ENCODE data around the gene RPL29. TPM values are rescaled to one million over a fixed set of nuclear protein-coding genes. Genes with fewer than 3 reads are reported as not detected.
"Not testable (repeated sequence)": the region's sequence is repeated elsewhere in the genome, so short reads cannot be mapped to it uniquely, and the experiment has no call there.

The RPL29 gene
- total RNA-seq, 8 experiments from 2014 or later: 1,304 to 2,666 (median 2,366) TPM

DNA sequence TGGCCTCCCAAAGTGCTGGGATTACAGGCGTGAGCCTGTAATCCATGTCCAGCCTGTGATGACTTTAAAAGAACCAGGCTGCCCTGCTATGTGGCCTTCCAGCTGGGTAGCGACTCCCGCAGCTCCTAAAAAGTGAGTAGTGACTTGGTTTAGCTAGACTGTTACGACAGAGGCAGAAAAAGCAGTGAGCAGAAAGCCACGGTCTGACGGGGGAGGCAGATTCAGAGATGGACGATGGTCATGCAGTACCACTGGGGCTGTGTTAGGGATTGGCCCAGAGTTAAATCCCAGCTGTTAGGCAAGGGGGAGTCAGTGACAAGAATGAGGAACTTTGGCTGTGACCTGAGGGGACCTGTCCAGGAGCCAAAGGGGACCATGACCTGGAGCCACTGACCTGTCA lies 3.1 kb upstream of the RPL29 start:
- no peak overlapping the region for H3K4me3 ChIP-seq
- WGBS, 10 experiments: 54 to 70% (median 61%) methylated on average over 3 to 5 of the region's 7 CpGs; no CpG with 5 or more reads in 7 of the 10 experiments
- in situ Hi-C loops (cut with MboI; ENCODE audit: low pct_unique_long_range_greater_than_20kb in 2 of 9, low sequenced_read_pairs in 9 of 9, unreplicated experiment in 9 of 9): no loop called here
- ATAC-seq (replicated peaks in 6 of 8): no peak
- peaks cover 30 to 31% of the 10 kb centered on the region in 2 donors for H3K4me1 ChIP-seq (replicated peaks in 1 of 2)
- H3K27ac ChIP-seq: no peak overlapping the region

DNA sequence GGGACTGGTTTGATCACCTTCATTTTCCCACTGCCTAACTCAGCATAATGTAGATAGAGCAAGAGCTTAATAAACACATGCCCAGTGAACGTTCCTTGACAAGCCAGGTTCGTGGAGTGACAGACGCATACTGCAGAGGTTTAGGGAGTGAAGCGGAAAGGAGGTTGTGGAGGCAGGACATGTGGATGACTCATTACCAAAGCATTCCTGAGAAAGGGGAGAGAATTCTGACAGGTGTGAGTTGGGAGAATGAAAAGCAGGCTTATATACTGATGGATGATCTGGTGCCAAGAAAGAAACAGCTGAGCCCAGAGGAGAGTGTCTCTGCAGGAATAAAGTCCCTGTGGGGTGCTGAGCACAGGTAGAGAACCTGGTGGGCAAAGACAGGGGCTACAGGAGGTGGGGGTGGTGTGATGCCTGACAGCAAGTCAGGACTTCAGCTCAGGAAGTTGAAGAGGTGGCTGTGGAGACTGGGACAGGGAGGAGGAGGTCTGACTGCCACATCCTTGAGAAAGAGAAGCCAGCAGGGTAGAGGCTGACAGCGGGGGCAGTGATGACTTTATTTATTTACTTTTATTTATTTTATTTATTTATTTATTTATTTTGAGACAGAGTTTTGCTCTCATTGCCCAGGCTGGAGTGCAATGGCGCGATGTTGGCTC lies 2.4 kb upstream of the RPL29 start:
- H3K4me3 ChIP-seq: no peak overlapping the region
- ATAC-seq (replicated peaks in 6 of 8): no peak
- no peak overlapping the region for H3K27ac ChIP-seq
- in situ Hi-C loops (cut with MboI; ENCODE audit: low pct_unique_long_range_greater_than_20kb in 2 of 9, low sequenced_read_pairs in 9 of 9, unreplicated experiment in 9 of 9): no loop called here
- WGBS, 10 experiments: 0 to 100% (median 44%) methylated on average over 1 to 7 of the region's 7 CpGs; no CpG with 5 or more reads in 2 of the 10 experiments
- peaks cover 24 to 25% of the 10 kb centered on the region in 2 donors for H3K4me1 ChIP-seq (replicated peaks in 1 of 2)

GRCh38 chr3:51997172-51997571 lies 1.5 kb upstream of the RPL29 start:
- 20 to 78% (median 33%) methylated on average over 1 to 2 of the region's 2 CpGs; no CpG with 5 or more reads in 1 of the 10 experiments for WGBS, 10 experiments
- in situ Hi-C loops (cut with MboI; ENCODE audit: low pct_unique_long_range_greater_than_20kb in 2 of 9, low sequenced_read_pairs in 9 of 9, unreplicated experiment in 9 of 9): no loop called here
- no peak for ATAC-seq (replicated peaks in 6 of 8)
- H3K27ac ChIP-seq: no peak overlapping the region
- H3K4me3 ChIP-seq: no peak overlapping the region
- peaks cover 15 to 16% of the 10 kb centered on the region in 2 donors for H3K4me1 ChIP-seq (replicated peaks in 1 of 2)

DNA sequence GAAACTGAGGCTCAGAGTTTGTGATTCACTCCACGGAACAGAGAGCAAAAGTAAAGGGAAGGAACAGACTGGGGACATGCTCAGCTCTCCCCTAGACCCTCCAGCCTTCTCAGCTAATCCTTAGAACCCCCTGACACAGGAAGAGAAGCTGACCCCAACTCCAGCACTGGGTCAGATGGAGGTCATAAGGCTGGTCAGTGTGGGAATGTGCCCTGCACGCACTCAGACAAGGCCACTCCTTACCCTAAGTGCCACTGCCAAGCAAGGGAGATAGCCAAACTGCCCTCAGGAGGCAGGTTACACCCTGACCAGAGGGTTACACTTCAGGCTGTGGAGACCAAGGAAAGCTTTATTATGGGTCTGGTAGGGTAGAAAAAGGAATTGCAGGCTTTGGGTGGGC lies 1.2 kb downstream of the RPL29 start:
- H3K27ac ChIP-seq: no peak overlapping the region
- in situ Hi-C loops (cut with MboI; ENCODE audit: low pct_unique_long_range_greater_than_20kb in 2 of 9, low sequenced_read_pairs in 9 of 9, unreplicated experiment in 9 of 9): no loop called here
- H3K4me1 ChIP-seq (replicated peaks in 1 of 2): peaks cover 9 to 11% of the 10 kb centered on the region in 2 donors
- no peak for ATAC-seq (replicated peaks in 6 of 8)
- peak overlapping the region in 4 of 5 donors; percentile 56 to 93 (median 85) for H3K4me3 ChIP-seq
- WGBS, 10 experiments: 70 to 100% (median 85%) methylated on average over 1 of the region's 2 CpGs; no CpG with 5 or more reads in 6 of the 10 experiments

DNA sequence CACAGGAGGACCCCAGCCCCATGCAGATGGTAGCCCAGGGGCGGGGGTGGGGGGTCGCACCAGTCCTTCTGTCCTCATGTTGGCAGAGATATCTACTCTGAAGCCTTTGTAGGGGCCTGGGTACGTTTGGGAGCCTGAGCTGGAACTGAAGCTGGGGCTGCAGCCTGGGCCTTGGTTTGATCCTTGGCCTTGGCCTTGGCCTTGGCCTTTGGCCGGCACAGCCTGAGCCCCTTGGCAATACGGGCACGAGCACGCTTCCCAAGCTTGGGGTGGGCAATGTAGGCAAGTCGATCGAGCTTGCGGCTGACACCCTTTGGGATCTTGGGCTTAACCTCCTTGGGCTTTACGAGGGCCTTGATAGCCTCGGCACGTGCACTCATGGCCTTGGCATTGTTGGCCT lies 2.0 kb downstream of the RPL29 start:
- ATAC-seq (replicated peaks in 6 of 8); H3K27ac ChIP-seq; H3K4me3 ChIP-seq; in situ Hi-C loops (cut with MboI; ENCODE audit: low pct_unique_long_range_greater_than_20kb in 2 of 9, low sequenced_read_pairs in 9 of 9, unreplicated experiment in 9 of 9): not testable (repeated sequence)
- peaks cover 9 to 11% of the 10 kb centered on the region in 2 donors for H3K4me1 ChIP-seq (replicated peaks in 1 of 2)
- no CpG with 5 or more reads among the region's 13 CpGs for WGBS, 10 experiments

GRCh38 chr3:51992017-51992682 lies 3.5 kb downstream of the RPL29 start:
- Histone ChIP-seq H3K4me1 (replicated peaks in 1 of 2) (peaks cover 9 to 11% of the 10 kb centered on the region in 2 donors), H3K27ac (no peak overlapping the region), H3K4me3 (no peak overlapping the region)
- in situ Hi-C loops (cut with MboI; ENCODE audit: low pct_unique_long_range_greater_than_20kb in 2 of 9, low sequenced_read_pairs in 9 of 9, unreplicated experiment in 9 of 9): no loop called here
- WGBS, 10 experiments: 60 to 100% (median 93%) methylated on average over 1 to 2 of the region's 3 CpGs; no CpG with 5 or more reads in 4 of the 10 experiments
- ATAC-seq (replicated peaks in 6 of 8): no peak

GRCh38 chr3:51990501-51990971 lies 5.2 kb downstream of the RPL29 start:
- H3K4me3 ChIP-seq; H3K4me1 ChIP-seq (replicated peaks in 1 of 2); in situ Hi-C loops (cut with MboI; ENCODE audit: low pct_unique_long_range_greater_than_20kb in 2 of 9, low sequenced_read_pairs in 9 of 9, unreplicated experiment in 9 of 9); ATAC-seq (replicated peaks in 6 of 8); H3K27ac ChIP-seq: not testable (repeated sequence)
- WGBS, 10 experiments: 60 to 90% methylated on average over 1 to 2 of the region's 38 CpGs; no CpG with 5 or more reads in 8 of the 10 experiments

DNA sequence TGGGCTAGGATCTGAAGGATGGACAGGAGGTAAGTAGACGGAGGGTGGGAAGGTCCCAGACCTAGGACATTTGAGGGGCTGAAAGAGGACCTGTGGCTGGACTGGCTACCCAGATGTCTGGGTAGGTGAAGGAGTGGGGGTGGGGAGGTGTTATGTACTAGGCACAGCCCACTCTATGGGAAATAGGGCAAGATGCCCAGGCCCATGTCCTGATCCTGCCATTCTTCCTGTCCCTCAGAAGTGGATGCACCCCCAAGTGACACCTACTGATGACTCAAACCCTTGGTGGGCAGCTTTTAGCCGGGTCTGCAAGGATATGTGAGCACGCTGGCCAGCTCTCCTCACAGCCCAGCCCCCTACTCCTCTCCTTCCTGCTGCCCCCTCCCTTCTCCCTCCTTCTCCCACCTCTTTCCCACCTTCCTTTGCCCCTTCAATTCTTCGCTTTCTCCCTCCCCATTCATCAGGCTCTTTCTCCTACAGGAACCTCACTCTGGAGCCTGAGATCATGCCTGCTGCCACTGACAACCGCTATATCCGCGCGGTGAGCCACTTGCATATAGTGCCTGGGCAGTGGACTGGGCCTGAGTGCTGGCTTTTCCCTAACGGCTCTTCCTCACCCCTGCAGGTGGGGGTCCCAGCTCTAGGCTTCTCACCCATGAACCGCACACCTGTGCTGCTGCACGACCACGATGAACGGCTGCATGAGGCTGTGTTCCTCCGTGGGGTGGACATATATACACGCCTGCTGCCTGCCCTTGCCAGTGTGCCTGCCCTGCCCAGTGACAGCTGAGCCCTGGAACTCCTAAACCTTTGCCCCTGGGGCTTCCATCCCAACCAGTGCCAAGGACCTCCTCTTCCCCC lies 7.2 kb downstream of the RPL29 start:
- no peak overlapping the region for H3K27ac ChIP-seq
- H3K4me3 ChIP-seq: no peak overlapping the region
- in situ Hi-C loops (cut with MboI; ENCODE audit: low pct_unique_long_range_greater_than_20kb in 2 of 9, low sequenced_read_pairs in 9 of 9, unreplicated experiment in 9 of 9): no loop called here
- ATAC-seq (replicated peaks in 6 of 8): peak in 5 of 8 experiments; percentile 7 to 17 (median 13)
- peaks cover 0 to 3% of the 10 kb centered on the region in 2 donors for H3K4me1 ChIP-seq (replicated peaks in 1 of 2)
- 17 to 100% (median 72%) methylated on average over 1 to 9 of the region's 15 CpGs; no CpG with 5 or more reads in 2 of the 10 experiments for WGBS, 10 experiments

GRCh38 chr3:51987568-51987967 lies 8.1 kb downstream of the RPL29 start:
- WGBS, 10 experiments: 74 to 100% (median 94%) methylated on average over 1 to 6 of the region's 7 CpGs; no CpG with 5 or more reads in 5 of the 10 experiments
- no peak overlapping the region for H3K4me3 ChIP-seq
- no peak for ATAC-seq (replicated peaks in 6 of 8)
- H3K4me1 ChIP-seq (replicated peaks in 1 of 2): peaks cover 2 to 10% of the 10 kb centered on the region in 2 donors
- in situ Hi-C loops (cut with MboI; ENCODE audit: low pct_unique_long_range_greater_than_20kb in 2 of 9, low sequenced_read_pairs in 9 of 9, unreplicated experiment in 9 of 9): no loop called here
- no peak overlapping the region for H3K27ac ChIP-seq

DNA sequence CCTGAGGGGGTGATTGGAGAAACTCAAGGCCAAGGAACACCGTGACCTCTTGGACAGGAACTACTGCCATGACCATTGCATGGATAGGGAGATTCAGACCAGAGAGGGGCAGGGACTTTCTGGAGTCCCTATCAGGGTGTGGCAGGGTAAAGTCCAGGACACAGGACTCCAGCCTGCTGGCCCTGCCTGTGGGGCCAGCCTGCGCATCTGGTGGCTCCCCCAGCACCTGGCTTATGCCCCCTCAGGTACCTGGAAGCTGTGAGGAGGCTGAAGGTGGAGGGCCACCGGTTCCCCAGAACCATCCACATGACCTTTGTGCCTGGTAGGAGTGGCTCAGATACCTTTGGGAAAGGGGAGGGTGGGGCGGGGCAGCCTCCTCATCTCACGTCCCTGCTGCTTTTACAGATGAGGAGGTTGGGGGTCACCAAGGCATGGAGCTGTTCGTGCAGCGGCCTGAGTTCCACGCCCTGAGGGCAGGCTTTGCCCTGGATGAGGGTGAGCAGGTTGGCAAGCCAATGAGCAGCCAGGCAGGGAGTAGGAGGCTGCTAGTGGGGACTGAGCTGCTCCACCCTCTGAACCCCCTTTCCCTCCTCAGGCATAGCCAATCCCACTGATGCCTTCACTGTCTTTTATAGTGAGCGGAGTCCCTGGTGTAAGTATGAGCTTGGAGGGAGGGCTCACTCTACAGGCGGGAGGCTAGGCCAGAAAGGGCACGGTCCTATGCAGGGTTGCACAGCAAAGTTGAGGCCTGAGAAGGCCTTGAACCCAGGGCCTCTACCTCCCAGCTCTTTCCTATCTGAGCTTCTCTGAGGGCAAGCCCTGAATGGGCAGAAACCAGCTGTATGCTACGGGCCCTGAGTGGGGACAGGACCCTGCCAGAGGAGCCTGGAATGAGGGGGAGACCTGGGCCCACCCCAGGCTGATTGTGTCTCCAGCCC lies 9.4 kb downstream of the RPL29 start:
- 75 to 100% (median 94%) methylated on average over 2 to 4 of the region's 12 CpGs; no CpG with 5 or more reads in 7 of the 10 experiments for WGBS, 10 experiments
- no peak overlapping the region for H3K4me3 ChIP-seq
- no peak for ATAC-seq (replicated peaks in 6 of 8)
- in situ Hi-C loops (cut with MboI; ENCODE audit: low pct_unique_long_range_greater_than_20kb in 2 of 9, low sequenced_read_pairs in 9 of 9, unreplicated experiment in 9 of 9): no loop called here
- H3K4me1 ChIP-seq (replicated peaks in 1 of 2): peaks cover 9 to 16% of the 10 kb centered on the region in 2 donors
- no peak overlapping the region for H3K27ac ChIP-seq

- in situ Hi-C loops (cut with MboI; ENCODE audit: low pct_unique_long_range_greater_than_20kb in 2 of 9, low sequenced_read_pairs in 9 of 9, unreplicated experiment in 9 of 9): no loop called here
- no peak for ATAC-seq (replicated peaks in 6 of 8)
- no peak overlapping the region for H3K4me3 ChIP-seq
- 50 to 94% (median 73%) methylated on average over 1 to 3 of the region's 6 CpGs; no CpG with 5 or more reads in 6 of the 10 experiments for WGBS, 10 experiments
- H3K4me1 ChIP-seq (replicated peaks in 1 of 2): peaks cover 9 to 16% of the 10 kb centered on the region in 2 donors
- H3K27ac ChIP-seq: no peak overlapping the region
These were observed 10.6 kb downstream of the RPL29 start for GRCh38 chr3:51985063-51985462.

DNA sequence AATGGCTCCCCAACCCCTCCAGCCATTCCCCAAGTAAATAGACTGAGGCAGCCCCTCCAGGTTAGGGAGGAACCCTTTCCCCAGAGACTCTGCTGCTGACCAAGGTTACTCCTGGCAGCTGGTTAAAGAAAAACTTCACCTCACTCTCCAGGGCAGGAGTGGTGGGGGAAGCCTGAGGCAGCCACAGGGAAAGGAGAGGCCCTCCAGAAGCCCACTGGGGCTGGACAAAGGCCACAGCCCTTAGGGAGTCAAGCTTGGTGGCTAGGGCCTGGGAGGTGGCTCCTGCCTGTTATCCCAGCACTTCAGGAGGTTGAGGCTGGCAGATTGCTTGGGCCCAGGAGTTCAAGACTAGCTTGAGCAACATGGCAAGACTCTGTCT lies 11.4 kb downstream of the RPL29 start:
- ATAC-seq (replicated peaks in 6 of 8): no peak
- H3K4me1 ChIP-seq (replicated peaks in 1 of 2): peaks cover 9 to 16% of the 10 kb centered on the region in 2 donors
- no peak overlapping the region for H3K4me3 ChIP-seq
- H3K27ac ChIP-seq: no peak overlapping the region
- in situ Hi-C loops (cut with MboI; ENCODE audit: low pct_unique_long_range_greater_than_20kb in 2 of 9, low sequenced_read_pairs in 9 of 9, unreplicated experiment in 9 of 9): no loop called here

Data from motor neuron (in vitro differentiated cells).